Measurements from ENCODE around the gene FCHSD2. TPM values are rescaled to one million over a fixed set of nuclear protein-coding genes. Genes with fewer than 3 reads are reported as not detected.

Gene FCHSD2
- total and polyA plus RNA-seq, 7 donors = 5.7 to 18.5 (median 9.7) TPM

DNA sequence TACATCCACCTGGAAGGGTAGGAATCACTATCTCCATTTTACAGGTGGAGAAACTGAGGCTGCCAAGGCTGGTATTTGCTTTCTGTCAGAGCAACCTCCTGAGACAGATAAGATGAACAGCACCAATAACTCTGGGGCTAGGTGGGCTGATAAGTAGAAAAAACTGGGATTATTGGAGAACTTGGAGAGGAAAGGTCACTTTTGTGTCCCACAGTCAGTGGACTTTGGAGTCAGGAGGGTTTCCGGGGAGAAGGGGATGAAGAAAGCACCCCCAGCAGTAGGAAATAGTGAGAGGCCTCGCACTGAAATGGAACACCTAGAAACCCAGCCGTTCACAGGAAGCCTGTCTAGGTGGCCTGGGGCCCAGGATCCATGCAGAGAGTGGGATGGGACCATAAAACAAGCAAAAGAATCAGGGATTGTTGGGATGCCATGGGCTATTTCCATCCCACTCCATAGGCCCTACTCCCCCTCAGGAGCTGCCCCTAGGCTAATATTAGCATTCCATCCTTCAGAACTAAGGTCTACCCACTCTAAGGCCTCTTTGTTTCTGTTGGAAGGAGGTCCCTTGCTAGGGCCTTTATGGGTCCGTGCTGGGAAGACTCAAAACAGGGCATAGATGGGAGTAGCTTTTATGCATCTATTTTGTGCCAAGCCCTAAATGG lies 31.0 kb upstream of the FCHSD2 start:
- Histone ChIP-seq H3K27ac (peak overlapping the region; percentile 6), H3K27me3 (ENCODE audit: insufficient read depth in 3 of 3, low read length in 2 of 3) (no peaks in the 10 kb centered on the region), H3K4me3 (no peak overlapping the region), H3K4me1 (peaks cover 27% of the 10 kb centered on the region), H3K36me3 (ENCODE audit: insufficient read depth in 1 of 2, low read depth in 1 of 2) (no peaks in the 10 kb centered on the region), H3K9me3 (no peaks in the 10 kb centered on the region)
- intact Hi-C loops (cut with DNase I) = no loop called here
- TF ChIP-seq, protein P1, sequence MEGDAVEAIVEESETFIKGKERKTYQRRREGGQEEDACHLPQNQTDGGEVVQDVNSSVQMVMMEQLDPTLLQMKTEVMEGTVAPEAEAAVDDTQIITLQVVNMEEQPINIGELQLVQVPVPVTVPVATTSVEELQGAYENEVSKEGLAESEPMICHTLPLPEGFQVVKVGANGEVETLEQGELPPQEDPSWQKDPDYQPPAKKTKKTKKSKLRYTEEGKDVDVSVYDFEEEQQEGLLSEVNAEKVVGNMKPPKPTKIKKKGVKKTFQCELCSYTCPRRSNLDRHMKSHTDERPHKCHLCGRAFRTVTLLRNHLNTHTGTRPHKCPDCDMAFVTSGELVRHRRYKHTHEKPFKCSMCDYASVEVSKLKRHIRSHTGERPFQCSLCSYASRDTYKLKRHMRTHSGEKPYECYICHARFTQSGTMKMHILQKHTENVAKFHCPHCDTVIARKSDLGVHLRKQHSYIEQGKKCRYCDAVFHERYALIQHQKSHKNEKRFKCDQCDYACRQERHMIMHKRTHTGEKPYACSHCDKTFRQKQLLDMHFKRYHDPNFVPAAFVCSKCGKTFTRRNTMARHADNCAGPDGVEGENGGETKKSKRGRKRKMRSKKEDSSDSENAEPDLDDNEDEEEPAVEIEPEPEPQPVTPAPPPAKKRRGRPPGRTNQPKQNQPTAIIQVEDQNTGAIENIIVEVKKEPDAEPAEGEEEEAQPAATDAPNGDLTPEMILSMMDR (IDR thresholded peaks at IDR 0.05) = no peak
- ATAC-seq (no peak), DNase-seq (no peak)
- 75 to 87% (median 75%) methylated on average over 4 of the region's 4 CpGs for WGBS, 3 donors

DNA sequence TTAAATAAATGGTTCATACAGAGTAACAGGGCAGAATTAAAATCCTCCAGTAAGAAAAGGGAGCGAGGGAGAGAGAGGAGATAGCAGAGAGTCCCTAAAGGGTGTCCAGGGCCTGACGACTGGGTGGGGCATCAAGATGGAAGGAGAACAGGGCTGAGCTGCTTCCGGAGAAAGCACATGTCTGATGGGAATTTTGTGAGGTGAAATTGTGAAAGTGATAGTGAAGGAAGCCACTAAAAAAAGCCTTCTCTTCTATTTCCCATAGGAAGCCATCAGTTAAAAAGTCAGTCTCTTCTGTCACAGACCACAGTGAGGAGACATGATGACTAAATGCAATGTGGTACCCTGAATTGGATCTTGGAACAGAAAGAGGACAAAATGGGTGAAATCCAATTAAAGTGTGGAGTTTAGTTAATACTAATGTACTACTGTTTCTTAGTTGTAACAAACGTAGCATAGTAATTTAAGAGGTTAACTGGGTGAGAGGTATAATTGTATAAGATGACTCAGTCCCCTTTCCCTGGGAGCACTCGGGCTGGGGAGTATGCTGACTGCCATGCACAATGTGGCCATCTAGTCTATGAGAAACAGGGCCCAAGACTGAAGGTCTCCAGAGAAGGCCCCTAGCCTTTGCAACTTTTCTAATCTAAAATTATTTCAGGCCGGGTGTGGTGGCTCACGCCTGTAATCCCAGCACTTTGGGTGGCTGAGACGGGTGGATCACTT lies 29.5 kb upstream of the FCHSD2 start:
- intact Hi-C loops (cut with DNase I) = no loop called here
- no peak overlapping the region for H3K27ac ChIP-seq
- peak in 1 of 2 donors; percentile 13 for DNase-seq
- H3K27me3 ChIP-seq (ENCODE audit: insufficient read depth in 3 of 3, low read length in 2 of 3) = no peaks in the 10 kb centered on the region
- peak in 1 of 4 donors; percentile 29 for ATAC-seq
- peaks cover 18% of the 10 kb centered on the region for H3K4me1 ChIP-seq
- 77 to 84% (median 79%) methylated on average over 8 of the region's 8 CpGs for WGBS, 3 donors
- no peaks in the 10 kb centered on the region for H3K36me3 ChIP-seq (ENCODE audit: insufficient read depth in 1 of 2, low read depth in 1 of 2)
- H3K9me3 ChIP-seq = no peaks in the 10 kb centered on the region
- no peak overlapping the region for H3K4me3 ChIP-seq
- TF ChIP-seq, protein P1 (IDR thresholded peaks at IDR 0.05) = no peak

DNA sequence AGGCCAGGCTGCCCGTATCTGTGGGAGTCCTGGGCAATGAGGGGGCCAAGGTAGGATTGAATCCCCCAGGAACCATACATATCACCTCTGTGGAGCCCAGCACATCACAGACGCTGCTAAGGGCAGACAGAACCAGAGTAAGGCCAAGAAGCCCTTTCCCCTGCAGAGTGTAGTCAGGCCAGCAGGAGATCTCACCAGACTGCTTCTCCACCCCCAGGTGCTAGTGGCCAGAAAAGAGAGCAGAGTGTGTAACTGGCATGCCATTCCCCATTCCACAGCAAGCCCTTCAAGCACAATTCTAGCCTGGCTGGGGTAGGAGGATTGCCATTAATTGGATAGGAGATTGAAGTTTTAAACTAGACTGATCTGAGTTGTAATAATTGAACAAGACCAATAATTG lies 28.0 kb upstream of the FCHSD2 start:
- Histone ChIP-seq H3K9me3 (no peaks in the 10 kb centered on the region), H3K27me3 (ENCODE audit: insufficient read depth in 3 of 3, low read length in 2 of 3) (no peaks in the 10 kb centered on the region), H3K4me1 (peaks cover 13% of the 10 kb centered on the region), H3K27ac (no peak overlapping the region), H3K4me3 (no peak overlapping the region), H3K36me3 (ENCODE audit: insufficient read depth in 1 of 2, low read depth in 1 of 2) (no peaks in the 10 kb centered on the region)
- intact Hi-C loops (cut with DNase I) = no loop called here
- TF ChIP-seq, protein P1 (IDR thresholded peaks at IDR 0.05) = no peak
- 90 to 96% (median 94%) methylated on average over 2 of the region's 2 CpGs for WGBS, 3 donors
- DNase-seq (peak in 1 of 2 donors; percentile 14), ATAC-seq (no peak)

DNA sequence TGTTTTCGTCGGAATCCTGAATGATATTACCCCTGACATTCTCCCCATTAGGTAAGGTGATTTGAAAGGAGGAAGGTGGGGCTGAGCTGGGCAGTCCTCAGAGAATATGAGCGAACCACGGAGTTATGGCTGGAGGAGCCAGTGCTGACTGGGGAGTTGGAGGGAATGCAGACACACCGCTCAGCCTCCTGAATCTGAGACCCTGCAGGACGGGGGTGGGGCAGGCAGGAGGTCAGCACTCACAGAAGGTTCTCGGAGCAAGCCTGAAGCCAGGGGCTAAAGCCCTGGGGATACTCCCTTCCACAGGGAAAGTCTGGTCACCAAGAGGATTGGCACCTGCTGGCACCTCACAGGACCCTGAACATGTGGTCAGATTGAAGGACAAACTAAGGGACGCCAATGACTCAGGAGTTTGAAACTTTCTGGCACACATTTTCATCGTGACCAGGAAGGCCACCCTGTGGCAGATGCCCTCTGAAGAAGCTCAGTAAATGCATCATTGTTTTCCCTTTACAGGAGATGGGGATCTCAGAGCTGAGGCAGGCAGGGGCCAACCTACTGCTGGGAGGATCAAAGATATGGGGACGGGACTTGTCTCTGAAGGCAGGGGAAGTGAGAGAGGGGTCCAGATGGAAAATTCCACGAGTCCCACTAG lies 26.9 kb upstream of the FCHSD2 start:
- TF ChIP-seq, protein P1 (IDR thresholded peaks at IDR 0.05) = no peak
- H3K27ac ChIP-seq = peak overlapping the region; percentile 46
- H3K4me1 ChIP-seq = peaks cover 13% of the 10 kb centered on the region
- WGBS, 3 donors = 57 to 66% (median 66%) methylated on average over 11 of the region's 11 CpGs
- H3K4me3 ChIP-seq = no peak overlapping the region
- peak; percentile 62 to 80 (median 68) for ATAC-seq
- no peaks in the 10 kb centered on the region for H3K36me3 ChIP-seq (ENCODE audit: insufficient read depth in 1 of 2, low read depth in 1 of 2)
- no peaks in the 10 kb centered on the region for H3K27me3 ChIP-seq (ENCODE audit: insufficient read depth in 3 of 3, low read length in 2 of 3)
- H3K9me3 ChIP-seq = no peaks in the 10 kb centered on the region
- peak in 1 of 2 donors; percentile 60 for DNase-seq
- intact Hi-C loops (cut with DNase I) = no loop called here
